Stimulated activated CD8-positive, alpha-beta memory T cell treated with anti-CD3 and anti-CD28 coated beads, Interleukin-7, amount 100 ng/mL, for 48 hours (primary cell): ENCODE results near the gene RNASE7.
"Not testable (repeated sequence)": the region's sequence is repeated elsewhere in the genome, so short reads cannot be mapped to it uniquely, and the experiment has no call there.

Experiments used
- DNase-seq, 2 donors: peaks; one replicate each; pipeline ENCODE4 v3.0.0-alpha.2; 2020; ENCODE audit warnings: low read depth in 1 of 2; ENCODE audit errors: extremely low read depth in 1 of 2

The RNASE7 gene, protein sequence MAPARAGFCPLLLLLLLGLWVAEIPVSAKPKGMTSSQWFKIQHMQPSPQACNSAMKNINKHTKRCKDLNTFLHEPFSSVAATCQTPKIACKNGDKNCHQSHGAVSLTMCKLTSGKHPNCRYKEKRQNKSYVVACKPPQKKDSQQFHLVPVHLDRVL

GRCh38 chr14:21041676-21042433 lies at the start of gene RNASE7:
Gene RNASE7, plus strand, starts transcription at chr14:21042362. Its CDS starts 631 bp downstream, at chr14:21042993.
- DNase-seq = no peak

GRCh38 chr14:20996521-20996920 lies 45.6 kb upstream of the RNASE7 start:
- no peak for DNase-seq

GRCh38 chr14:20997115-20997514 lies 45.0 kb upstream of the RNASE7 start:
- no peak for DNase-seq

DNA sequence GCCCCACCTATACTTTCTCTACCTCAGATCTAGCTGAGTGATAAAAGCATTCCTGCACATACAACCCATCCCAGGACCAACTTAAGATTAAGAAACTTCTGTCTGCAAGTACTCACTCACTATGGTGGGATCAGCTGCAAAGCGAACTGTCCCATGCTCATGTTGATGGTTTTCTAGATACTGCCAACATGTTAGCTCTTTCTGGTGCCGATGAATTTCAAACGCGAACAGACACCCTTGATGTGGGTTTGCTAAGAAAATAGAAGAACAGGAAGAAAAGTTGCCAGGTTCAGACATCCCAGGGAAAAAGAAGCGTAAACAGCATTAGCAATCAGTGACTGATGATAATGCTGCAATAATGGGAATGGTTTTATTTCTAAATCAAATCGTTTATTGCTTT lies 44.6 kb upstream of the RNASE7 start:
- DNase-seq = no peak

- DNase-seq = no peak
Measured at GRCh38 chr14:20998139-20998538, 44.0 kb upstream of the RNASE7 start.

DNA sequence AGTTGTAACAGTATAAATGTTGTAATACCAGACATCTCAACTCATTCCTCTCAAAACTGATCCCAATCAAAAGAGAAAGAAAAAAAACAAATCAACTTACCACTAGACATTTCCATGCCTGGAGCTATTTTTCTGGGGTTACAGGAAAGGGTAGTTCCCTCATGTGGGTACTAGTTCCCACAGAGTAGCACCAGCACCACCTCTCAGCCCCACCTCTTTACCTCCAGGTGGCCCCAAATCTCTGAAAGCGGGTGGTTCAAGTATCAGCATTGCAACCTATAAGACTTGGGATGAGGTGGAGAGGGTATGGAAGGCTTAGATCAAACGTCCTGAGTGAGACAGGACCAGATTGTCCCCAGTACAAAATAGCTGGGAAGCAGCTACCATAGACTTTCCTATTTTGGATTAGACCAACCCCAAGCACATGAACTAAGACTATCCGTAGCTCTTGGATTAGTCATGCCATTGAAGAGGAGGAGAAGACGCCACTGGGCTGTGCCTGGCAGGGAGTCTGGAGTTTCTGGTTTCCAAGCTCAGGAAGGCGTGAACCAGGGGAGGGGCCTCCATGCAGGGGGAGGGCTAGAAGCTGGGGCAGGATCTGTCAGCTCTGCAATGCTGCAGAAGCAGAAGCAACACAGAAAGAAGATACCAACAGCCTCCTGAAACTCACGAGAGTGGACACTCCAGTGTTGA lies 43.3 kb upstream of the RNASE7 start, which contains the start of gene SLC39A2:
SLC39A2 (plus strand) TSS at position 620 of the 693 bp plus-strand sequence. CDS start 154 bp downstream, outside the sequence.
- DNase-seq = no peak

- DNase-seq = no peak
Measured at GRCh38 chr14:20999591-20999990, 42.6 kb upstream of the RNASE7 start.

DNA sequence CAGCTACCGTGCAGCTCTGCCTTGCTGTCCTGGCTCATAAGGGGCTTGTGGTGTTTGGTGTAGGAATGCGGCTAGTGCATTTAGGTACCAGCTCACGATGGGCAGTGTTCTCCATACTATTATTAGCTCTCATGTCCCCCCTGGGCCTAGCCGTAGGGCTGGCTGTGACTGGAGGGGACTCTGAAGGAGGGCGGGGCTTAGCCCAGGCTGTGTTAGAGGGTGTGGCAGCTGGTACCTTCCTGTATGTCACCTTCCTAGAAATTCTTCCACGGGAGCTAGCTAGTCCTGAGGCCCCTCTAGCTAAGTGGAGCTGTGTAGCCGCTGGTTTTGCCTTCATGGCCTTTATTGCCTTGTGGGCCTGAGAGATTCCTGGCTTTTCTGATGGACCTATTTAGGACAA lies 40.9 kb upstream of the RNASE7 start:
- no peak for DNase-seq

- no peak for DNase-seq
Measured at GRCh38 chr14:21003788-21004346, 38.3 kb upstream of the RNASE7 start.

- not testable (repeated sequence) for DNase-seq
Measured at GRCh38 chr14:21009721-21010120, 32.4 kb upstream of the RNASE7 start.

GRCh38 chr14:21011136-21011535 lies 31.0 kb upstream of the RNASE7 start:
- no peak for DNase-seq

- DNase-seq = peak; percentile 40 to 56
Measured at GRCh38 chr14:21014761-21015190, 27.4 kb upstream of the RNASE7 start.

- no peak for DNase-seq
Measured at GRCh38 chr14:21015312-21015711, 26.9 kb upstream of the RNASE7 start.

GRCh38 chr14:21016413-21017190 lies 25.6 kb upstream of the RNASE7 start:
- no peak for DNase-seq

DNA sequence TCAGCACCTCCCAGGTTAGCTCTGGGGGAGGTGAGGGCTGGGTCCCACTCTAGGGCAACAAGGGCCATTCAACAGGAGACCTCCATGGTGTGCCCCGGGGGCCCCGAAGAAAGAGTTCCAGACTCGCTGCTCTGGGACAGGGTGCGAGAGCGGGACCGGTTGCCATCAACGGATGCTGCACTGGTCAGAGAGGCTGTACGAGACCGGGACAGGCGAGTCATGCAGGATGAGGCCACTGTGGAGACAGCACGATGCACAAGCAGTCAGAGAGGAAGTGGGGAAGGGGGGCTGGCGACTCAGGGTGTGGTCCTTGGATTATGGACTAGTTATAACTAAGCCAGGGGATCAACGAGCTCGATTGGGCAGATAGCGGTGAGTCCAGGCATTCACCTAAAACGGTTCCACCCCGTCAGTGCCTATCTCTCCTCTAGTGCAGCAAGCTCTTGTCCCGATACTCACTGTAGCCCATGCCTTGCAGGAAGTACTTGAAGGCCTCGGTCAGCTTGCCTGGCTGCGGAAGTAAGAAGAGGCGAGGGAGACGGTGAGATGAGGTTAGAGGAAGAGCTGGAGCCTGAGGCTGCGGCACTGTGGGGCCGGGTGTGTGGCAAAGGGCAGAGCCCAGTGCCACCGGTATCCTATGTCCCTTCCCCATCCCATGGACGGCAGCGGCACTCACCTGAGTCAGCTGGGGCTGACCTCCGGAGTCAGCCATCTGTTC lies 24.5 kb upstream of the RNASE7 start:
- DNase-seq = no peak

- DNase-seq = no peak
Measured at GRCh38 chr14:21018286-21018685, 23.9 kb upstream of the RNASE7 start.

GRCh38 chr14:21018781-21019180 lies 23.4 kb upstream of the RNASE7 start:
- no peak for DNase-seq

DNA sequence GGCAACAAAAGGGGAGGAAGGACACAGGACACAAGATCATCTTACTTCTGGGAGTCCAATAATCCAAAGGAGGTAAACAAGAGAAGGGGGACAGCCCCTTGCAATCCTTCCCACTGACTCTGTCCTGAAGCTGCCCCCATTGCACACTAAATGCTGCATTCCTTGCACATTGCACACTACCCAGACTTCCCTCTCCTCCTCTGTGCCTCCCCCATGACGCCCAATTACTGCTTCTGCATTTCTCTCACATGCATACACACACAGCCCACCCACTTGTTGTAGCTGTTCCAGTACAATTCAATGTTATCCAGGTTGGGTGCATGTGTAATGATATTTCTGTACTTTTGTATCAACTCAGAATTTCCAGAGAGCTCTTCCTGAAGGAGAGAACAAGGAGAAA lies 22.8 kb upstream of the RNASE7 start:
- DNase-seq = no peak

DNA sequence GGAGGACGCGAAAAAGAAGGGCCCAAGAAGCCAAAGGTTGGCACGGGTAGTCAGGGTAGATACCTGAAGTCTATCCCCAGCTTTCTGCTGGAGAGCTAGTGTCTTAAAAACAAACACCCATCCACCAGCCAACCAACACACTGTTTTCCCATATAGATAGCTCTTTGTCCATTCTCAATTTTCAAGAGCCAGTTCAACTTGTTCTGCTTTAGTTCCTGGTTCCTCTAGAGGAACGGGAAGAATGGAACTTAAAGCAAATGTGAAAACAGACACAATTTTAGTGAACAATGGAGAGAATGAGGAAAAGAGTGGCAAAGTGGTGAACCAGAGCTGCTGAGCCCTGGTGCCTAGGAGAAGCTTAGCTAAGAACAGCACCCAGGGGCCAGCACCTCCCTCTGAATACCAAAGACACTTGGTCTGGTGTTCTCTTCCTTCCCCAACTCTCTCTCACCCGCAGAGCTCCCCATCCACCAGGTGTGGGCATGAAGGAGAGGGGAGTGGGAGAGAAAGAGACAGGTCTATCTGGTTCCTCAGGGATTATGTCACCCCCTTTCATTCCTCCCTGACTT lies 21.1 kb upstream of the RNASE7 start:
- no peak for DNase-seq

- no peak for DNase-seq
Measured at GRCh38 chr14:21022686-21023085, 19.5 kb upstream of the RNASE7 start.
